ENCODE measurements around the gene TBX21. TPM values are rescaled to one million over a fixed set of nuclear protein-coding genes. Genes with fewer than 3 reads are reported as not detected.

Gene TBX21
- total RNA-seq, 4 donors from 2014 or later, result 0.42 to 2.2 (median 0.61) TPM

DNA sequence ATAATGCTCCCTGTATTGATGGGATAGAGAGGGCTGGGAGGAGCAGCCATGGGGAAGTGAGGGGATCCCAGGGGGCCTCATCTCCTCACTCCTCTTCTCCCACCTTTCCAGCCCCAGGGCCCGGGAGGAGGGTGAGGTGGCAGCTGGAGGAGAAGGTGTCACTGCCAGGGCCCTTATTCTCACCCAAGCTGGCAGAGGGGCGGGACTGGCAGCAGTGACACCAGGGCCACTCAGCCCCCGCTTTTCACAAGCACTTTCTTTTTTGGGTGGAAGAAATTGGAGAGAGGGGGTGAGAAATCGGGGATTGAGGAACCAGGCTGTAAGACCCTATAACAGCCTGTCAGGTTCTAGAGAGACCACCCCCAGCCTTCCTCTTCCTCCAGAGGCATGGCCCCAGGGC is 2.4 kb upstream of the TBX21 start:
- intact Hi-C loops (cut with DNase I), result no loop called here
- Histone ChIP-seq H3K27ac (replicated peaks in 1 of 4) (no peak overlapping the region), H3K27me3 (peaks cover 0 to 91% (median 26%) of the 10 kb centered on the region in 4 donors), H3K4me3 (no peak overlapping the region), H3K36me3 (no peaks in the 10 kb centered on the region), H3K4me1 (peaks cover 3 to 16% (median 14%) of the 10 kb centered on the region in 4 donors), H3K9me3 (no peaks in the 10 kb centered on the region)
- WGBS, result 84% methylated on average over 4 of the region's 4 CpGs
- TF ChIP-seq, protein P1, sequence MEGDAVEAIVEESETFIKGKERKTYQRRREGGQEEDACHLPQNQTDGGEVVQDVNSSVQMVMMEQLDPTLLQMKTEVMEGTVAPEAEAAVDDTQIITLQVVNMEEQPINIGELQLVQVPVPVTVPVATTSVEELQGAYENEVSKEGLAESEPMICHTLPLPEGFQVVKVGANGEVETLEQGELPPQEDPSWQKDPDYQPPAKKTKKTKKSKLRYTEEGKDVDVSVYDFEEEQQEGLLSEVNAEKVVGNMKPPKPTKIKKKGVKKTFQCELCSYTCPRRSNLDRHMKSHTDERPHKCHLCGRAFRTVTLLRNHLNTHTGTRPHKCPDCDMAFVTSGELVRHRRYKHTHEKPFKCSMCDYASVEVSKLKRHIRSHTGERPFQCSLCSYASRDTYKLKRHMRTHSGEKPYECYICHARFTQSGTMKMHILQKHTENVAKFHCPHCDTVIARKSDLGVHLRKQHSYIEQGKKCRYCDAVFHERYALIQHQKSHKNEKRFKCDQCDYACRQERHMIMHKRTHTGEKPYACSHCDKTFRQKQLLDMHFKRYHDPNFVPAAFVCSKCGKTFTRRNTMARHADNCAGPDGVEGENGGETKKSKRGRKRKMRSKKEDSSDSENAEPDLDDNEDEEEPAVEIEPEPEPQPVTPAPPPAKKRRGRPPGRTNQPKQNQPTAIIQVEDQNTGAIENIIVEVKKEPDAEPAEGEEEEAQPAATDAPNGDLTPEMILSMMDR (IDR thresholded peaks at IDR 0.05), result no peak
- no peak for TF ChIP-seq EP300 (IDR thresholded peaks at IDR 0.05)
- no peak for TF ChIP-seq POLR2A (IDR thresholded peaks at IDR 0.05; ENCODE audit: low read depth)
- TF ChIP-seq POLR2AphosphoS5 (IDR thresholded peaks at IDR 0.05), result no peak
- DNase-seq (ENCODE audit: extremely low spot score), result no peak

DNA sequence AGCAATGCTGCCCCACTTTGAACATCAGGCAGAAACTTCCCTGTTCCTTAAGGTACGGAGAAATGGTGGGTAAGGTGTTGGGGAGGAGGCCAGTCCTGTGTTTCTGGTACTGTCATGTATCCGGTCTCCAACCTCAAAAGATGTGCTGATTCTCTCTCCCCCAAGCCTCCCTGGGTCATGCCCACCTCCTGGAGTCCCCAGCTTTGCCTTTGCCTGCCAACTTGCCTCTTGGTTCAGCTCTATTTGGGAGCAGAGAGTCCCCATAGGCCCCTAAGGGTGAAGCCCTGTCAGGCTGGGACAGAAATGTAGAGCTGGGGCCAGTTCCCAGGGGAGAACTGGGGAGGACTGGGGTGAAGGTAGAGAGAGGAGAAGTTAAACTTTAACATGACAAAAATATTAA is 1.6 kb upstream of the TBX21 start:
- no peaks in the 10 kb centered on the region for H3K9me3 ChIP-seq
- H3K4me3 ChIP-seq, result no peak overlapping the region
- H3K27ac ChIP-seq (replicated peaks in 1 of 4), result no peak overlapping the region
- no peaks in the 10 kb centered on the region for H3K36me3 ChIP-seq
- DNase-seq (ENCODE audit: extremely low spot score), result no peak
- peaks cover 0 to 89% (median 26%) of the 10 kb centered on the region in 4 donors for H3K27me3 ChIP-seq
- WGBS, result 78% methylated on average over 1 of the region's 2 CpGs
- intact Hi-C loops (cut with DNase I), result no loop called here
- H3K4me1 ChIP-seq, result peaks cover 3 to 16% (median 14%) of the 10 kb centered on the region in 4 donors
- TF ChIP-seq, protein P1 (IDR thresholded peaks at IDR 0.05), result no peak
- no peak for TF ChIP-seq POLR2AphosphoS5 (IDR thresholded peaks at IDR 0.05)
- no peak for TF ChIP-seq EP300 (IDR thresholded peaks at IDR 0.05)
- TF ChIP-seq POLR2A (IDR thresholded peaks at IDR 0.05; ENCODE audit: low read depth), result no peak

DNA sequence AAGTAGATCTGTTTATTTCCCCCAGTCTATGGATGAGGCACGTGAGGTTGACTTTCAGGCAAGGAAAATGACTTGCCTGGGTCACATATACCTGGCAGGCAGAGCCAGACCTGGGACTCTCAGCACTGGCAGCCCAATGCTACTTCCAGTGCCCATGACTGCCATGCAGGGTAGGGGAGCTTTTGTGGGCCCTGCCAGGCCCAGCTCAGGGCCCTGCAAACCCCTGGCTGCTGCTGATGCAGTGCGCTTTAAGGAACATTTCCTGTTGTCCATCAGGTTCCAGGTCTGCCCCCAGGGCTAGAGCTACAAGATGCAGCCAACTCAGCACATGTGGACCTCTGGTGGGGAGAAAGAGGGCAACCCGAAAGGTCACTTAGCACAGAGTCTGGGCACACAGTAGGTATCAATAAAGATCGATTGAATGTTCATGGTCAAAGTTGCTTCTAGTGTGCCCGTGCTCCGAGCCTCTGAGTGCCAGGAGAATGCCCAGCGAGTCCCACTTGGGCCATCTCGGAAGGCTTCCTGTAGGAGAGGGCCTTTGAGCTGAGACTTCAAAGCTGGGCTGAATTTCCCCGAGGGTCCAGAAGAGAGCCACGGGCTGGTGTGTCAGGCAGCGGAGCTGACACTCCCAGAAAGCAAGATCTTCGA is 513 bp upstream of the TBX21 start:
- DNase-seq (ENCODE audit: extremely low spot score), result no peak
- Histone ChIP-seq H3K4me1 (peaks cover 3 to 16% (median 14%) of the 10 kb centered on the region in 4 donors), H3K4me3 (peak overlapping the region; percentile 50 to 59 (median 52)), H3K27ac (replicated peaks in 1 of 4) (no peak overlapping the region), H3K27me3 (peaks cover 0 to 87% (median 23%) of the 10 kb centered on the region in 4 donors), H3K36me3 (no peaks in the 10 kb centered on the region), H3K9me3 (no peaks in the 10 kb centered on the region)
- intact Hi-C loops (cut with DNase I), result no loop called here
- WGBS, result 40% methylated on average over 12 of the region's 12 CpGs
- no peak for TF ChIP-seq POLR2A (IDR thresholded peaks at IDR 0.05; ENCODE audit: low read depth)
- no peak for TF ChIP-seq POLR2AphosphoS5 (IDR thresholded peaks at IDR 0.05)
- TF ChIP-seq, protein P1 (IDR thresholded peaks at IDR 0.05), result no peak
- TF ChIP-seq EP300 (IDR thresholded peaks at IDR 0.05), result no peak

DNA sequence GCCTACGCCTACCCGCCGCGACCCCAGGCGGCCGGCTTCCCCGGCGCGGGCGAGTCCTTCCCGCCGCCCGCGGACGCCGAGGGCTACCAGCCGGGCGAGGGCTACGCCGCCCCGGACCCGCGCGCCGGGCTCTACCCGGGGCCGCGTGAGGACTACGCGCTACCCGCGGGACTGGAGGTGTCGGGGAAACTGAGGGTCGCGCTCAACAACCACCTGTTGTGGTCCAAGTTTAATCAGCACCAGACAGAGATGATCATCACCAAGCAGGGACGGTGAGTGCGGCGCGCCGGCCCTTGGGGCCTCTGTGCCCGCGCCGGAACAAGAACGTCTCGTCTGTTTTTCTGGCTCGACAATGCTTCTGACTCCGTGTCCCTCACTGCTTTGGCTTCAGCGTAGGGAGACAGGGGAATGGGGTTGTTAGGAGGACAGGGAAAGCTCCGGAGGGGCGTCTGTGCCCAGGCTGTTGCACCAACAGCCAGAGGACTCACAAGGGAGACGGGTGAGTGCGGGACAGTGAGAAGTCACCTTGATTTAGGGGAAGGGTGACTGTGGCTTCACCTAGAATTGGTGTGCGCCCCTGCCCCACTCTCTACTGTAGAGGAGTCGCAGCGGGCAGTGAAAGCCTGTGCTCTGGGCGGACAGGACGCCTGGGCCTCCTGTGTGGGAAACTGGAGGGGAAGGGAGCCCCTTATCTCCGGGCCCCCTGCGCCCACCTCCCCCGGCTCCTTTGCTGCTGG is 806 bp downstream of the TBX21 start:
- H3K36me3 ChIP-seq, result no peaks in the 10 kb centered on the region
- H3K27ac ChIP-seq (replicated peaks in 1 of 4), result no peak overlapping the region
- DNase-seq (ENCODE audit: extremely low spot score), result no peak
- TF ChIP-seq, protein P1 (IDR thresholded peaks at IDR 0.05), result no peak
- TF ChIP-seq POLR2A (IDR thresholded peaks at IDR 0.05; ENCODE audit: low read depth), result no peak
- no peak for TF ChIP-seq EP300 (IDR thresholded peaks at IDR 0.05)
- TF ChIP-seq POLR2AphosphoS5 (IDR thresholded peaks at IDR 0.05), result no peak
- H3K4me3 ChIP-seq, result peak overlapping the region; percentile 50 to 59 (median 52)
- WGBS, result 11% methylated on average over 24 of the region's 60 CpGs
- no peaks in the 10 kb centered on the region for H3K9me3 ChIP-seq
- peaks cover 0 to 88% (median 23%) of the 10 kb centered on the region in 4 donors for H3K27me3 ChIP-seq
- intact Hi-C loops (cut with DNase I), result no loop called here
- H3K4me1 ChIP-seq, result peaks cover 3 to 16% (median 14%) of the 10 kb centered on the region in 4 donors
